Stomach (tissue), 9 donors: Measurements from ENCODE around the gene HTT. TPM values are rescaled to one million over a fixed set of nuclear protein-coding genes. Genes with fewer than 3 reads are reported as not detected.
A peak's percentile ranks its signal among the peaks of the same experiment; 100 is the strongest.

Experiments
- DNase-seq, 2 donors: peaks; one replicate each; pipeline versions ENCODE4 v3.0.0 to v3.0.0-alpha.2; 2013 to 2019
- H3K27ac ChIP-seq, 5 donors: fragments of 200-600 bp in 4 of 5; sonication (generic) in 4 of 5; one replicate each; pipeline ENCODE4 v1.5.1; 2013 to 2019; ENCODE audit warnings: mild to moderate bottlenecking in 1 of 5, moderate library complexity in 1 of 5
- H3K27me3 ChIP-seq, 3 donors: fragments of 200-600 bp; sonication (generic); one replicate each; pipeline ENCODE4 v1.5.1; 2017 to 2019; ENCODE audit warnings: mixed run types in 1 of 3
- H3K36me3 ChIP-seq, 4 donors: fragments of 200-600 bp; sonication (generic); 1 replicate in 3 of 4; 2 replicates in 1 of 4; pipeline ENCODE4 v1.5.1; 2016 to 2019
- H3K4me1 ChIP-seq, 4 donors: fragments of 200-600 bp; sonication (generic); one replicate each; pipeline ENCODE4 v1.5.1; 2016 to 2019
- H3K4me3 ChIP-seq, 4 donors: fragments of 200-600 bp; sonication (generic) in 3 of 4; one replicate each; pipeline ENCODE4 v1.5.1; 2016 to 2019; ENCODE audit warnings: mild to moderate bottlenecking in 1 of 4
- H3K9me3 ChIP-seq, 4 donors: fragments of 200-600 bp; sonication (generic); one replicate each; pipeline ENCODE4 v1.5.1; 2016 to 2019
- EP300 ChIP-seq: sonication (generic); formaldehyde crosslinking; IDR thresholded peaks from one replicate; pipeline ENCODE4 v1.6.1; 2017; ENCODE audit warnings: antibody characterized with exemption
- POLR2A ChIP-seq, 4 donors: fragments of 450-650 bp; IDR thresholded peaks; one replicate each; pipeline ENCODE4 v1.6.1; 2016; ENCODE audit warnings: antibody characterized with exemption in 4 of 4, control low read depth in 2 of 4, mild to moderate bottlenecking in 1 of 4, moderate library complexity in 1 of 4
- POLR2AphosphoS5 ChIP-seq, 3 donors: sonication (generic); formaldehyde crosslinking; IDR thresholded peaks; one replicate each; pipeline ENCODE4 v1.6.1; 2016; ENCODE audit warnings: antibody characterized with exemption in 3 of 3
- WGBS, 5 donors: extraction: QIAGEN DNeasy Blood & Tissue Kit in 3 of 5; methylation state at CpG; one replicate each; pipeline versions ENCODE4 v1.1.5 to v1.1.7; 2013 to 2018; 5-methylcytosine and 5-hydroxymethylcytosine counted together
- intact Hi-C: fragments of 100-400 bp; cut with DNase I; formaldehyde crosslinking; loops from one replicate; pipeline ENCODE4 v1.15.1; 2023; ENCODE audit warnings: low total_unique reads
- polyA plus RNA-seq, 3 donors: library from polyadenylated mRNA; stranded (reverse); fragments of 200-250 nt; gene quantifications; one replicate each; pipeline ENCODE4 v1.2.3, GENCODE V29; 2013
- total RNA-seq, 5 donors: library from RNA; depleted of rRNA; stranded (reverse); fragments of >200 nt; gene quantifications; one replicate each; pipeline versions ENCODE4 v1.1.0 to v1.2.3, GENCODE V29; 2014 to 2016
- TF ChIP-seq, protein P1 (sequence below), 7 experiments: fragments of 450-650 bp in 4 of 7; fragments of 200-600 bp in 3 of 7; sonication (generic) in 3 of 7; IDR thresholded peaks; one replicate each; pipeline ENCODE4 v1.5.1; 2016 to 2019; ENCODE audit warnings: antibody characterized with exemption in 7 of 7, control low read depth in 2 of 7, mild to moderate bottlenecking in 1 of 7
- donor health status: healthy with polysubstance abuse.
- donor health status: Bipolar disorder and iron deficiency.
- donor health status: healthy.

The HTT gene
- total and polyA plus RNA-seq, 8 donors: 3.4 to 95.7 (median 41.6) TPM

DNA sequence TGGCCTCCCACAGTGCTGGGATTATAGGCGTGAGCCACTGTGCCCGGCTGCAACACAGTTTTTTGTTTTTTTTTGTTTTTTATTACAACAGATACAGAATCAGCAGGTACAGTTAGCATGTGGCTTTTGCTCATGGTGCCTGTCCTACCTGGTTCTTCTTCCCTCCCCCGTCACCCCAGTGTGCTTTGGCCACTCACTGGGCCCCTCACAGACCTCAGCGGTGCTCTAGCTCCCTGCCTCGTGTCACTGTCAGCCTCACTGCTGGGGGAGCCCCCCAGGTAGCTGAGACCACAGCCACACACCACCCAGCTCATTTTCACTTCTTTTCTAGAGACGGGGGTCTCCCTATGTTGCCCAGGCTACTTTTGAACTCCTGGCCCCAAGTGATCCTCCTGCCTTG lies 38.8 kb upstream of the HTT start:
- Histone ChIP-seq H3K4me3 (no peak overlapping the region), H3K36me3 (no peaks in the 10 kb centered on the region), H3K27ac (no peak overlapping the region), H3K4me1 (peaks cover 12 to 31% (median 20%) of the 10 kb centered on the region in 4 donors), H3K27me3 (peaks cover 0 to 3% (median 0%) of the 10 kb centered on the region in 3 donors), H3K9me3 (no peaks in the 10 kb centered on the region)
- no peak for TF ChIP-seq POLR2AphosphoS5 (IDR thresholded peaks at IDR 0.05)
- TF ChIP-seq EP300: no peak
- TF ChIP-seq, protein P1, sequence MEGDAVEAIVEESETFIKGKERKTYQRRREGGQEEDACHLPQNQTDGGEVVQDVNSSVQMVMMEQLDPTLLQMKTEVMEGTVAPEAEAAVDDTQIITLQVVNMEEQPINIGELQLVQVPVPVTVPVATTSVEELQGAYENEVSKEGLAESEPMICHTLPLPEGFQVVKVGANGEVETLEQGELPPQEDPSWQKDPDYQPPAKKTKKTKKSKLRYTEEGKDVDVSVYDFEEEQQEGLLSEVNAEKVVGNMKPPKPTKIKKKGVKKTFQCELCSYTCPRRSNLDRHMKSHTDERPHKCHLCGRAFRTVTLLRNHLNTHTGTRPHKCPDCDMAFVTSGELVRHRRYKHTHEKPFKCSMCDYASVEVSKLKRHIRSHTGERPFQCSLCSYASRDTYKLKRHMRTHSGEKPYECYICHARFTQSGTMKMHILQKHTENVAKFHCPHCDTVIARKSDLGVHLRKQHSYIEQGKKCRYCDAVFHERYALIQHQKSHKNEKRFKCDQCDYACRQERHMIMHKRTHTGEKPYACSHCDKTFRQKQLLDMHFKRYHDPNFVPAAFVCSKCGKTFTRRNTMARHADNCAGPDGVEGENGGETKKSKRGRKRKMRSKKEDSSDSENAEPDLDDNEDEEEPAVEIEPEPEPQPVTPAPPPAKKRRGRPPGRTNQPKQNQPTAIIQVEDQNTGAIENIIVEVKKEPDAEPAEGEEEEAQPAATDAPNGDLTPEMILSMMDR (IDR thresholded peaks at IDR 0.05): no peak
- no peak for TF ChIP-seq POLR2A (IDR thresholded peaks at IDR 0.05)
- no peak for DNase-seq
- whole genome bisulfite sequencing, 5 donors: 87 to 92% (median 89%) methylated on average over 6 of the region's 6 CpGs
- intact Hi-C loops: loop anchor here (10.0 kb wide), 1 partner anchor 271 kb away; no protein-coding TSS in a partner anchor

DNA sequence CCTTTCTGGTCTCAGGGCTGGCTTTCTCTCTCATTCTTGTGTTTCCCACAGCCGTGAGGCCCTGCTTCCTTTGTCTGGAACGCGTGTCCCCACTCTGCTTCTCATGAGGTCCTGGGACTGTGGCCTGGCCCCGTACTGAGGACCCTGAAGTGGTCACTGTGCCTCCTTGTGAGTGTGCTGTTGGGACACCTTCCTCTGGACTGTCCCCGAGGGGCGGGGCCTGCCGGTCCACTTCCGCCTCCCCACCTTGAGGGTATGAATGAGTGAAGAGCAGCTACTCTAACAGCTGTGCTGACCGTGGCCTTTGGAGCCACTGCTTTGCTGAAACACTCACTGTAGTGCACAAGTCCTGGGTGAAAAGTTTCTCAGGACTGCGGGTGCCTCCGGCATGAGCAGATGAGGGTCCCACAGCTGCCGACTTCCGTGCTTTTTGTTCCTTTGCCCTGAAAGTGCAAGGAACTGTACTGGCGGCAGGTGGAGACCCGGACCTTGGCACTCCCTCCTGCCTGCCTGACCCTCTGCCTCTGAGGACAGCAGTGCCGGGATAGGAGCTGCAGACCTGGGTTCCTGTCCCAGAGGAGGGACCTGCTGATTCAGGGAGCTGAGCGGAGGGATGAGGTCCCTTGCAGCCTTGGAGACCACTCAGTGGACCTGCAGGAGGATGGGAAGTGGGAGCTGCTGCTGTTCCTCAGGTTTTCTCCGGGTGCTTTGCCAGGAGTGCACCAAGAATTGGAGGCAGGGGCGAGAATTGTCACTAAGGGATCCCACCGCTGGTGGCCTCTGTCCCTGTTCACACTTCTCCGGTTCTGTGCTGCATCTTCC lies 38.1 kb upstream of the HTT start:
- 86 to 93% (median 91%) methylated on average over 17 to 21 of the region's 21 CpGs for WGBS, 5 donors
- DNase-seq: no peak
- Histone ChIP-seq H3K36me3 (no peaks in the 10 kb centered on the region), H3K27me3 (peaks cover 0 to 10% (median 0%) of the 10 kb centered on the region in 3 donors), H3K4me1 (peaks cover 12 to 31% (median 19%) of the 10 kb centered on the region in 4 donors), H3K9me3 (no peaks in the 10 kb centered on the region), H3K4me3 (no peak overlapping the region), H3K27ac (no peak overlapping the region)
- no peak for TF ChIP-seq POLR2AphosphoS5 (IDR thresholded peaks at IDR 0.05)
- TF ChIP-seq EP300: no peak
- no peak for TF ChIP-seq POLR2A (IDR thresholded peaks at IDR 0.05)
- TF ChIP-seq, protein P1 (IDR thresholded peaks at IDR 0.05): no peak
- intact Hi-C loops: loop anchor here (10.0 kb wide), 1 partner anchor 272 kb away; no protein-coding TSS in a partner anchor

DNA sequence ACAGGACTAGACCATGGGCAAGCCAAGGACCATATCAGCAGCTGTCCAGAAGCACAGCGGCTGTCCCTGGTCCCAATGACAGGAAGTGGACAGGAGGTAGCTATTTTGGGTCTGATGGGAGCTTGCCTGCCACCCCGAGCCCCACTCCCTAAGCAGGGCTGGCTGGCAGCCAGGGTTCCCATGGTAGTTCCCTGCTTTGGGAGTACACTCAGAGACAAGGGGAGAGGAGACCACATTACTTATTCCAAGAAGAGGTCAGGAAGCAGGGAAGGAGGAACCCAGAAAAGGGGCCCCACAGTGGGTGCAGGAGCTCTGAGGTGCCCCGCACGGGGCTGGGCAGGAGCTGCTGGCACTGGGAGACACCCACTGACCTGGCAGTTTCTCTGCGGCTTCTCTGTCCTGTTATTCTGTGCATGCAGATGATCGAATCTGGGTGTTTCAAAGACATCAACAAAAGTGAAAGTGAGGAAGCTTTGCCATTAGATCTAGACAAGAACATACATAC lies 36.5 kb upstream of the HTT start:
- no peaks in the 10 kb centered on the region for H3K36me3 ChIP-seq
- peak overlapping the region in 1 of 5 donors; percentile 20 for H3K27ac ChIP-seq
- WGBS, 5 donors: 14 to 50% (median 34%) methylated on average over 6 of the region's 6 CpGs
- H3K4me3 ChIP-seq: peak overlapping the region; percentile 3 to 25 (median 17)
- intact Hi-C loops: loop anchor here (10.0 kb wide), 1 partner anchor 273 kb away; no protein-coding TSS in a partner anchor
- TF ChIP-seq POLR2AphosphoS5 (IDR thresholded peaks at IDR 0.05) (no peak), POLR2A (IDR thresholded peaks at IDR 0.05) (no peak), EP300 (no peak)
- TF ChIP-seq, protein P1 (IDR thresholded peaks at IDR 0.05): no peak
- peaks cover 0 to 27% (median 0%) of the 10 kb centered on the region in 3 donors for H3K27me3 ChIP-seq
- H3K4me1 ChIP-seq: peaks cover 25 to 44% (median 34%) of the 10 kb centered on the region in 4 donors
- DNase-seq: peak in 1 of 2 donors; percentile 60
- no peaks in the 10 kb centered on the region for H3K9me3 ChIP-seq

DNA sequence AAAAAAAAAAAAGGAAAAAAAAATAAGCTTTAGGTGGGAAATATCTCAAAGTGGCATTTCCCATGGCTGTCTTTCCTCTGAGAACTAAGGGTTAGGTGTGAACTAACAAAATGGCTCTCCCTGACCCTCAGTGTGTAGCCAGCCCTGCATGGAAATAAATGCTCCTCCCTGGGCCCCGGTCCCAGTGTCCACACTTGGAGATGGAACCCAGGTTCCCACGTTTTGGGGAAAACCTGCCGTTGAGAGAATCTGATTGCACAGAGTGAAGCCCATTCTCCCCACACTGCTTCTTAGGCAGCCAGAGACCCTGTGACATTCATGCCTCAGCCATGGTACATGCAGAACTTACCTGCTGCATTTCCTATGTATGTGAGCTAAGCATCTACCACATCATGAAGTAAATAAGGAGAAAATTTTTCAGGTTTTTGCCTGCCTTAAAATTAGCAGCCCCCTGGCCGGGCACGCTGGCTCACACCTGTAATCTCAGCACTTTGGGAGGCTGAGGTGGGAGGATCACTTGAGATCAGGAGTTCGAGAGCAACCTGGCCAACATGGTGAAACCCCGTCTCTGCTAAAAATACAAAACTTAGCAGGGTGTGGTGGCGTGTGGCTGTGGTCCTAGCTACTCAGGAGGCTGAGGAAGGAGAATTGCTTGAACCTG lies 34.6 kb upstream of the HTT start:
- Histone ChIP-seq H3K9me3 (no peaks in the 10 kb centered on the region), H3K27ac (no peak overlapping the region), H3K4me1 (peaks cover 25 to 46% (median 37%) of the 10 kb centered on the region in 4 donors), H3K36me3 (no peaks in the 10 kb centered on the region), H3K4me3 (no peak overlapping the region), H3K27me3 (peaks cover 0 to 27% (median 0%) of the 10 kb centered on the region in 3 donors)
- DNase-seq: no peak
- intact Hi-C loops: loop anchor here (10.0 kb wide), 1 partner anchor 275 kb away; no protein-coding TSS in a partner anchor
- WGBS, 5 donors: 86 to 91% (median 86%) methylated on average over 8 of the region's 8 CpGs
- TF ChIP-seq, protein P1 (IDR thresholded peaks at IDR 0.05): no peak
- TF ChIP-seq EP300 (no peak), POLR2A (IDR thresholded peaks at IDR 0.05) (no peak), POLR2AphosphoS5 (IDR thresholded peaks at IDR 0.05) (no peak)
